WTC11 (cell line): ENCODE results near the gene DNAJB2. TPM values are rescaled to one million over a fixed set of nuclear protein-coding genes. Genes with fewer than 3 reads are reported as not detected.
A peak's percentile ranks its signal among the peaks of the same experiment; 100 is the strongest.

Source experiments
- ATAC-seq: fragments of 200-7000 bp; cut with Tn5 transposase; 2 replicates; pipeline ENCODE4 v1.10.0; 2021; ENCODE audit warnings: mild to moderate bottlenecking, moderate library complexity
- CTCF ChIA-PET: fragments of 300-600 bp; sonication (Branson Sonifier 250); formaldehyde crosslinking; loops from one replicate; lab custom pipeline; 2021; ENCODE audit warnings: antibody characterized with exemption; lab: Charles Lee
- POLR2A ChIA-PET: fragments of 350-600 bp; sonication (Branson Sonifier 250); formaldehyde crosslinking; loops from one replicate; lab custom pipeline; 2021; ENCODE audit warnings: antibody characterized with exemption; lab: Charles Lee
- DNase-seq: peaks from one replicate; pipeline ENCODE4 v3.0.0; 2021; ENCODE audit warnings: low spot score
- H3K27ac Mint-ChIP-seq: 2 replicates; pipeline ENCODE4 v1.8.0; 2021; ENCODE audit warnings: mixed read lengths
- H3K27me3 Mint-ChIP-seq: 2 replicates; pipeline ENCODE4 v1.8.0; 2021; ENCODE audit warnings: low read depth, mild to moderate bottlenecking, moderate library complexity, mixed read lengths
- H3K36me3 Mint-ChIP-seq: 2 replicates; pipeline ENCODE4 v1.8.0; 2021; ENCODE audit warnings: mixed read lengths
- H3K4me1 Mint-ChIP-seq: 2 replicates; pipeline ENCODE4 v1.8.0; 2022; ENCODE audit warnings: mixed read lengths
- H3K4me3 Mint-ChIP-seq: 2 replicates; pipeline ENCODE4 v1.8.0; 2021; ENCODE audit warnings: mild to moderate bottlenecking, moderate library complexity, mixed read lengths
- H3K9me3 Mint-ChIP-seq: 2 replicates; pipeline ENCODE4 v1.8.0; 2021; ENCODE audit warnings: mixed read lengths
- AR ChIP-seq: fragments of 250-450 bp; sonication (Bioruptor Pico); IDR thresholded peaks from 2 replicates; pipeline ENCODE4 v1.9.0; 2021; ENCODE audit warnings: mild to moderate bottlenecking
- E2F4 ChIP-seq: sonication (generic); formaldehyde crosslinking; IDR thresholded peaks from 2 replicates; pipeline ENCODE4 v1.8.1; 2022; ENCODE audit warnings: low read depth, mild to moderate bottlenecking, moderate library complexity, missing genetic modification reagents, borderline replicate concordance
- FOXK1 ChIP-seq: sonication (generic); formaldehyde crosslinking; IDR thresholded peaks from 2 replicates; pipeline ENCODE4 v1.8.0; 2022; ENCODE audit warnings: mild to moderate bottlenecking, moderate library complexity, missing genetic modification reagents
- FOXP4 ChIP-seq: sonication (generic); formaldehyde crosslinking; IDR thresholded peaks from 2 replicates; pipeline ENCODE4 v1.8.0; 2022; ENCODE audit warnings: mild to moderate bottlenecking, missing genetic modification reagents
- KAT7 ChIP-seq: sonication (generic); formaldehyde crosslinking; IDR thresholded peaks from 2 replicates; pipeline ENCODE4 v1.8.1; 2023; ENCODE audit warnings: missing genetic modification reagents, mild to moderate bottlenecking, borderline replicate concordance
- MXD4 ChIP-seq: fragments of 250-450 bp; sonication (Bioruptor Pico); IDR thresholded peaks from 2 replicates; pipeline ENCODE4 v1.8.0; 2021; ENCODE audit warnings: mild to moderate bottlenecking, moderate library complexity, borderline replicate concordance
- NFATC4 ChIP-seq: fragments of 250-450 bp; sonication (Bioruptor Pico); IDR thresholded peaks from 2 replicates; pipeline ENCODE4 v1.9.0; 2021; ENCODE audit warnings: mild to moderate bottlenecking
- NR2C2 ChIP-seq: sonication (generic); formaldehyde crosslinking; IDR thresholded peaks from 2 replicates; pipeline ENCODE4 v1.8.0; 2022; ENCODE audit warnings: mild to moderate bottlenecking, missing genetic modification reagents
- SMAD3 ChIP-seq: sonication (generic); formaldehyde crosslinking; IDR thresholded peaks from 2 replicates; pipeline ENCODE4 v1.8.0; 2022; ENCODE audit warnings: missing genetic modification reagents, mild to moderate bottlenecking, borderline replicate concordance
- SMAD4 ChIP-seq: sonication (generic); formaldehyde crosslinking; IDR thresholded peaks from 2 replicates; pipeline ENCODE4 v1.8.0; 2022; ENCODE audit warnings: mild to moderate bottlenecking, missing genetic modification reagents
- SP1 ChIP-seq: sonication (generic); formaldehyde crosslinking; conservative IDR thresholded peaks from 2 replicates; pipeline ENCODE4 v1.8.1; 2022; ENCODE audit warnings: missing genetic modification reagents
- STAT6 ChIP-seq: sonication (generic); formaldehyde crosslinking; conservative IDR thresholded peaks from 2 replicates; pipeline ENCODE4 v1.8.1; 2023; ENCODE audit warnings: mild to moderate bottlenecking, low read depth, missing genetic modification reagents, moderate library complexity
- TCF7 ChIP-seq: sonication (generic); formaldehyde crosslinking; IDR thresholded peaks from 2 replicates; pipeline ENCODE4 v1.8.0; 2022; ENCODE audit warnings: mild to moderate bottlenecking, low read depth, missing genetic modification reagents, moderate library complexity
- ZNF121 ChIP-seq: sonication (generic); formaldehyde crosslinking; IDR thresholded peaks from 2 replicates; pipeline ENCODE4 v1.8.0; 2023; ENCODE audit warnings: missing genetic modification reagents
- ZNF232 ChIP-seq: sonication (generic); formaldehyde crosslinking; IDR thresholded peaks from 2 replicates; pipeline ENCODE4 v1.8.0; 2022; ENCODE audit warnings: mild to moderate bottlenecking, missing genetic modification reagents
- ZNF423 ChIP-seq: fragments of 250-450 bp; sonication (Bioruptor Pico); IDR thresholded peaks from 2 replicates; pipeline ENCODE4 v2.1.2; 2022; ENCODE audit warnings: mild to moderate bottlenecking, moderate library complexity
- ZNF512 ChIP-seq: sonication (generic); formaldehyde crosslinking; IDR thresholded peaks from 2 replicates; pipeline ENCODE4 v1.8.1; 2022; ENCODE audit warnings: missing genetic modification reagents, borderline replicate concordance
- ZNF532 ChIP-seq: fragments of 250-450 bp; sonication (Bioruptor Pico); IDR thresholded peaks from 2 replicates; pipeline ENCODE4 v1.9.0; 2021; ENCODE audit warnings: mild to moderate bottlenecking, borderline replicate concordance
- total RNA-seq: library from RNA; stranded (reverse); gene quantifications from 3 replicates; pipeline ENCODE4 v1.2.3, GENCODE V29; 2021

DNAJB2 gene
- total RNA-seq, 1 experiment from 2014 or later, result 36.1 TPM

GRCh38 chr2:219292616-219293015 lies 13.4 kb downstream of the DNAJB2 start:
- DNase-seq (no peak), ATAC-seq (no peak)
- ChIA-PET CTCF (interaction anchor here (5.7 kb wide), 1 partner anchor 13 kb away, joined by 158 read pairs; the partner anchor contains the start of gene DNAJB2), POLR2A (no interaction called here)
- Mint-ChIP-seq H3K4me1 (peaks cover 15% of the 10 kb centered on the region), H3K9me3 (peaks cover 5% of the 10 kb centered on the region; the same call in 1 of the 2 replicates), H3K36me3 (no peaks in the 10 kb centered on the region), H3K27me3 (peaks cover 49% of the 10 kb centered on the region), H3K27ac (no peak overlapping the region), H3K4me3 (no peak overlapping the region)
- no peak for TF ChIP-seq ZNF232 (CRISPR knock-in tag)
- no peak for TF ChIP-seq ZNF512 (CRISPR knock-in tag)
- TF ChIP-seq TCF7 (CRISPR knock-in tag), result no peak

GRCh38 chr2:219293736-219294231 lies 14.6 kb downstream of the DNAJB2 start:
- Mint-ChIP-seq H3K9me3 (peaks cover 5% of the 10 kb centered on the region; the same call in 1 of the 2 replicates), H3K4me1 (peaks cover 16% of the 10 kb centered on the region), H3K36me3 (no peaks in the 10 kb centered on the region), H3K27ac (no peak overlapping the region), H3K4me3 (peak overlapping the region; percentile 88), H3K27me3 (peaks cover 57% of the 10 kb centered on the region)
- ChIA-PET POLR2A (no interaction called here), CTCF (interaction anchor here (1.4 to 5.7 kb wide), 6 partner anchors 8 to 292 kb away, joined by 11 to 158 read pairs (median 25); partner anchors contain the start of genes DNAJB2 and DNPEP)
- ATAC-seq, result no peak
- no peak for DNase-seq
- TF ChIP-seq NFATC4 (CRISPR knock-in tag), result no peak
- TF ChIP-seq E2F4 (CRISPR knock-in tag), result no peak
- no peak for TF ChIP-seq MXD4 (CRISPR knock-in tag)
- TF ChIP-seq ZNF423 (CRISPR knock-in tag), result no peak
- no peak for TF ChIP-seq AR (CRISPR knock-in tag)
- no peak for TF ChIP-seq SP1 (CRISPR knock-in tag)
- no peak for TF ChIP-seq FOXP4
- TF ChIP-seq ZNF532 (CRISPR knock-in tag), result no peak
- no peak for TF ChIP-seq SMAD3 (CRISPR knock-in tag)
- no peak for TF ChIP-seq ZNF121 (CRISPR knock-in tag)
- no peak for TF ChIP-seq FOXK1
- no peak for TF ChIP-seq NR2C2 (CRISPR knock-in tag)
- no peak for TF ChIP-seq SMAD4 (CRISPR knock-in tag)
- no peak for TF ChIP-seq KAT7 (CRISPR knock-in tag)
- TF ChIP-seq STAT6, result no peak
